H1 (cell line): ENCODE measurements around the gene CADM2. TPM values are rescaled to one million over a fixed set of nuclear protein-coding genes. Genes with fewer than 3 reads are reported as not detected.

Experiments
- CTCF ChIA-PET: fragments of 300-600 bp; sonication (Branson Sonifier 250); formaldehyde crosslinking; loops from one replicate; lab custom pipeline; 2021; ENCODE audit not compliant: partially characterized antibody; lab: Charles Lee
- POLR2A ChIA-PET: fragments of 300-600 bp; sonication (Branson Sonifier 250); formaldehyde crosslinking; loops from one replicate; lab custom pipeline; 2021; ENCODE audit warnings: inconsistent platforms; ENCODE audit not compliant: partially characterized antibody; lab: Charles Lee
- DNase-seq, 2 experiments: peaks; one replicate each; pipeline versions ENCODE4 v3.0.0 to v3.0.0-alpha.2; 2010 to 2022; ENCODE audit warnings: low spot score in 2 of 2, low read depth in 1 of 2, mixed read lengths in 1 of 2
- FAIRE-seq: peaks from 2 replicates; lab custom pipeline; 2011; peaks lifted over from hg19 to GRCh38; lab: Jason Lieb, UNC
- H2AFZ ChIP-seq: 2 replicates; pipeline ENCODE4 v1.8.1; 2012; ENCODE audit warnings: low read length, inconsistent platforms
- H2AK5ac ChIP-seq: 2 replicates; pipeline ENCODE4 v1.6.1; 2013; ENCODE audit warnings: low read depth, low read length
- H2BK120ac ChIP-seq: replicated peaks from 2 replicates; pipeline ENCODE3; 2013; ENCODE audit warnings: low read depth, low read length, inconsistent platforms
- H2BK12ac ChIP-seq: 2 replicates; pipeline ENCODE4 v1.6.1; 2013; ENCODE audit warnings: low read depth, low read length
- H2BK15ac ChIP-seq: 2 replicates; pipeline ENCODE4 v1.6.1; 2013; ENCODE audit warnings: low read length
- H2BK20ac ChIP-seq: 2 replicates; pipeline ENCODE4 v1.6.1; 2013; ENCODE audit warnings: low read length
- H2BK5ac ChIP-seq: 2 replicates; pipeline ENCODE4 v1.6.1; 2013; ENCODE audit warnings: low read depth, low read length
- H3K14ac ChIP-seq: 2 replicates; pipeline ENCODE4 v1.6.1; 2013; ENCODE audit warnings: inconsistent platforms; ENCODE audit not compliant: insufficient read length
- H3K18ac ChIP-seq: 2 replicates; pipeline ENCODE4 v1.6.1; 2013; ENCODE audit warnings: low read length; ENCODE audit errors: extremely low read depth
- H3K23ac ChIP-seq: 2 replicates; pipeline ENCODE4 v1.6.1; 2013; ENCODE audit warnings: inconsistent platforms; ENCODE audit not compliant: insufficient read length
- H3K23me2 ChIP-seq: 2 replicates; pipeline ENCODE4 v1.6.1; 2013; ENCODE audit warnings: low read depth, low read length
- H3K27ac ChIP-seq: 2 replicates; pipeline ENCODE4 v1.6.1; 2011; ENCODE audit warnings: low read depth, low read length, inconsistent platforms
- H3K27me3 ChIP-seq, 4 experiments: replicated peaks in 1 of 4; 1 replicate in 1 of 4; 2 replicates in 3 of 4; pipeline versions ENCODE4 v1.6.1 to v1.8.1; 2011 to 2013; ENCODE audit warnings: low read length in 3 of 4, mild to moderate bottlenecking in 3 of 4, inconsistent platforms in 2 of 4, mixed read lengths in 2 of 4, moderate library complexity in 1 of 4; ENCODE audit not compliant: control insufficient read depth in 3 of 4, insufficient read depth in 3 of 4; ENCODE audit errors: extremely low read depth in 1 of 4
- H3K36me3 ChIP-seq, 4 experiments: 2 replicates each; pipeline versions ENCODE4 v1.6.1 to v1.8.1; 2011 to 2013; ENCODE audit warnings: mild to moderate bottlenecking in 4 of 4, low read length in 3 of 4, moderate library complexity in 2 of 4, control low read depth in 1 of 4, inconsistent platforms in 1 of 4; ENCODE audit not compliant: insufficient read depth in 4 of 4, control insufficient read depth in 2 of 4
- H3K4ac ChIP-seq: replicated peaks from 2 replicates; pipeline ENCODE3; 2013; ENCODE audit warnings: low read length, low read depth, mixed read lengths, inconsistent platforms; ENCODE audit not compliant: insufficient read length
- H3K4me1 ChIP-seq, 4 experiments: replicated peaks in 1 of 4; 1 replicate in 1 of 4; 2 replicates in 3 of 4; pipeline versions ENCODE4 v1.6.1 to v1.8.1; 2011 to 2013; ENCODE audit warnings: low read length in 3 of 4, inconsistent platforms in 2 of 4, mixed read lengths in 1 of 4; ENCODE audit not compliant: insufficient read depth in 4 of 4, control insufficient read depth in 3 of 4
- H3K4me2 ChIP-seq, 2 experiments: 2 replicates each; pipeline versions ENCODE4 v1.6.1 to v1.8.1; 2011 to 2013; ENCODE audit warnings: low read depth in 2 of 2, low read length in 2 of 2, control low read depth in 1 of 2, inconsistent platforms in 1 of 2, mild to moderate bottlenecking in 1 of 2; ENCODE audit not compliant: insufficient read depth in 1 of 2
- H3K4me3 ChIP-seq, 4 experiments: fragments of 200-600, 300-600 bp in 1 of 4; sonication (generic), shearing (Covaris generic), sonication (Bioruptor Twin) in 1 of 4; 2 replicates each; pipeline versions ENCODE4 v1.5.1 to v1.8.1; 2011 to 2016; ENCODE audit warnings: low read length in 4 of 4, low read depth in 3 of 4, control low read depth in 2 of 4, inconsistent platforms in 2 of 4, mild to moderate bottlenecking in 2 of 4, mixed read lengths in 1 of 4, moderate library complexity in 1 of 4; ENCODE audit not compliant: insufficient read depth in 2 of 4; ENCODE audit errors: extremely low read depth in 1 of 4
- H3K56ac ChIP-seq: replicated peaks from 2 replicates; pipeline ENCODE3; 2013; ENCODE audit warnings: low read depth, mild to moderate bottlenecking, mixed read lengths, low read length, inconsistent platforms; ENCODE audit not compliant: insufficient read length
- H3K79me1 ChIP-seq: 2 replicates; pipeline ENCODE4 v1.6.1; 2013; ENCODE audit warnings: low read depth, low read length, control low read depth
- H3K79me2 ChIP-seq, 2 experiments: 2 replicates each; pipeline versions ENCODE4 v1.6.1 to v1.8.1; 2012 to 2013; ENCODE audit warnings: low read length in 2 of 2, mild to moderate bottlenecking in 2 of 2, inconsistent platforms in 1 of 2; ENCODE audit not compliant: insufficient read depth in 2 of 2, control insufficient read depth in 1 of 2
- H3K9ac ChIP-seq, 4 experiments: replicated peaks in 1 of 4; 1 replicate in 1 of 4; 2 replicates in 3 of 4; pipeline versions ENCODE4 v1.6.1 to v1.8.1; 2011 to 2013; ENCODE audit warnings: low read depth in 3 of 4, low read length in 3 of 4, control low read depth in 2 of 4, mild to moderate bottlenecking in 2 of 4, moderate library complexity in 2 of 4, inconsistent platforms in 1 of 4; ENCODE audit errors: extremely low read depth in 1 of 4
- H3K9me3 ChIP-seq, 2 experiments: 2 replicates each; pipeline versions ENCODE4 v1.6.1 to v1.8.1; 2012 to 2013; ENCODE audit warnings: mild to moderate bottlenecking in 2 of 2, moderate library complexity in 2 of 2, control low read depth in 1 of 2, inconsistent platforms in 1 of 2, low read depth in 1 of 2, low read length in 1 of 2, mixed read lengths in 1 of 2; ENCODE audit not compliant: insufficient read depth in 2 of 2
- H4K20me1 ChIP-seq, 2 experiments: replicated peaks in 1 of 2; 2 replicates each; pipeline versions ENCODE3 to v1.8.1; 2011 to 2013; ENCODE audit warnings: inconsistent platforms in 2 of 2, low read length in 2 of 2, mild to moderate bottlenecking in 1 of 2; ENCODE audit not compliant: insufficient read depth in 2 of 2, control insufficient read depth in 1 of 2
- H4K5ac ChIP-seq: 2 replicates; pipeline ENCODE4 v1.6.1; 2013; ENCODE audit warnings: low read length, low read depth, mixed read lengths, inconsistent platforms; ENCODE audit not compliant: insufficient read length
- H4K8ac ChIP-seq: 2 replicates; pipeline ENCODE4 v1.8.0; 2013; ENCODE audit warnings: mild to moderate bottlenecking, moderate library complexity, low read length, inconsistent platforms; ENCODE audit not compliant: insufficient read depth; ENCODE audit errors: extremely low read depth
- H4K91ac ChIP-seq: replicated peaks from 2 replicates; pipeline ENCODE3; 2013; ENCODE audit warnings: low read length, mixed read lengths, inconsistent platforms; ENCODE audit not compliant: insufficient read length
- ASH2L ChIP-seq: fragments of 200-600, 300-600 bp; sonication (generic); IDR thresholded peaks from one replicate; pipeline ENCODE4 v1.7.1; 2017; ENCODE audit warnings: low read length
- BACH1 ChIP-seq: IDR thresholded peaks from 2 replicates; pipeline ENCODE4 v1.6.1; 2012; ENCODE audit warnings: low read length, improper control_type of control experiment
- CBX5 ChIP-seq: fragments of 300-800, 300-1000 bp; sonication (generic); IDR thresholded peaks from 2 replicates; pipeline ENCODE4 v1.7.1; 2016; ENCODE audit warnings: antibody characterized with exemption, low read length, low read depth
- EP300 ChIP-seq, 2 experiments: IDR thresholded peaks; 1 replicate in 1 of 2; 2 replicates in 1 of 2; pipeline ENCODE4 v1.6.1; 2011 to 2012; ENCODE audit warnings: low read depth in 2 of 2, low read length in 2 of 2, mild to moderate bottlenecking in 2 of 2, borderline replicate concordance in 1 of 2, inconsistent platforms in 1 of 2, moderate library complexity in 1 of 2
- KDM4A ChIP-seq: IDR thresholded peaks from one replicate; pipeline ENCODE4 v1.7.1; 2012; ENCODE audit warnings: low read depth, mild to moderate bottlenecking, moderate library complexity, low read length, inconsistent platforms; ENCODE audit not compliant: severe bottlenecking
- POLR2AphosphoS5 ChIP-seq: IDR thresholded peaks from 2 replicates; pipeline ENCODE4 v1.6.1; 2011; ENCODE audit warnings: low read depth, low read length
- RNF2 ChIP-seq: fragments of 200-900, 300-1000 bp; sonication (generic); IDR thresholded peaks from 2 replicates; pipeline ENCODE4 v1.7.1; 2016; ENCODE audit warnings: borderline replicate concordance, low read depth, mild to moderate bottlenecking, antibody characterized with exemption, low read length; ENCODE audit not compliant: poor library complexity, severe bottlenecking; ENCODE audit errors: missing control alignments
- SP2 ChIP-seq: IDR thresholded peaks from 2 replicates; pipeline ENCODE4 v1.6.1; 2012; ENCODE audit warnings: mild to moderate bottlenecking, low read length, inconsistent platforms
- SP4 ChIP-seq: IDR thresholded peaks from 2 replicates; pipeline ENCODE4 v1.6.1; 2012; ENCODE audit warnings: low read length, inconsistent platforms
- SRF ChIP-seq: IDR thresholded peaks from 2 replicates; pipeline ENCODE4 v1.6.1; 2011; ENCODE audit warnings: mild to moderate bottlenecking, low read depth, low read length, moderate library complexity
- SUZ12 ChIP-seq: fragments of 200-600 bp; sonication (generic); IDR thresholded peaks from 2 replicates; pipeline ENCODE4 v1.6.1; 2012; ENCODE audit warnings: mild to moderate bottlenecking, inconsistent platforms, low read length, moderate library complexity, mixed read lengths
- TAF1 ChIP-seq: IDR thresholded peaks from 2 replicates; pipeline ENCODE4 v1.6.1; 2011; ENCODE audit warnings: mild to moderate bottlenecking, low read depth, low read length
- whole genome bisulfite sequencing, 2 experiments: shearing (Covaris generic) in 1 of 2; methylation state at CpG; one replicate each; pipeline versions ENCODE4 v1.1.6 to v1.1.7; 2013 to 2015; ENCODE audit warnings: low lambda C conversion rate in 2 of 2, mixed read lengths in 2 of 2, inconsistent platforms in 1 of 2, low coverage in 1 of 2, missing lambda C conversion rate in 1 of 2; ENCODE audit not compliant: insufficient replicate concordance in 2 of 2, insufficient coverage in 1 of 2, insufficient read length in 1 of 2; ENCODE audit errors: extremely low coverage in 1 of 2, missing lambda C conversion rate in 1 of 2; 5-methylcytosine and 5-hydroxymethylcytosine counted together
- polyA plus RNA-seq, 7 experiments: library from polyadenylated mRNA; depleted of rRNA in 3 of 7; stranded (reverse) in 5 of 7; unstranded in 2 of 7; fragments of >200 nt in 5 of 7; fragments of 200-250 nt in 2 of 7; gene quantifications; 1 replicate in 5 of 7; 2 replicates in 1 of 7; 4 replicates in 1 of 7; pipeline versions ENCODE4 v1.2.1 to v1.2.3, GENCODE V29; 2011 to 2013; ENCODE audit warnings: missing spikeins in 2 of 7, mixed read lengths in 2 of 7
- total RNA-seq: library from RNA; stranded (reverse); fragmentation: NEBNext Ultra II Directional; extraction: Animal tissue kit (Norgen Biotek cat#: 25700); gene quantifications from 2 replicates; pipeline ENCODE4 v1.2.1, GENCODE V29; 2021

The CADM2 gene
- total and polyA plus RNA-seq, 2 of the 8 experiments (the other 6 are each of a cell fraction or from before 2014, with no cell fraction given) = 14.9 to 20.9 TPM

GRCh38 chr3:85370341-85370740 lies 411.6 kb downstream of the CADM2 start:
- WGBS, 2 experiments = 96% methylated on average over 4 of the region's 4 CpGs; no CpG with 5 or more reads in 1 of the 2 experiments
- Histone ChIP-seq H4K91ac (no peak overlapping the region), H3K9ac (no peak overlapping the region), H2BK120ac (no peak overlapping the region), H3K9me3 (no peaks in the 10 kb centered on the region), H2BK15ac (no peak overlapping the region), H3K4me2 (no peak overlapping the region), H3K18ac (no peak overlapping the region), H3K14ac (no peak overlapping the region), H3K79me2 (no peaks in the 10 kb centered on the region), H3K4me1 (no peaks in the 10 kb centered on the region), H3K79me1 (no peaks in the 10 kb centered on the region), H3K27me3 (no peaks in the 10 kb centered on the region), H2BK12ac (no peak overlapping the region), H2BK20ac (no peak overlapping the region), H3K36me3 (no peaks in the 10 kb centered on the region), H4K8ac (no peak overlapping the region), H3K23ac (no peak overlapping the region), H4K5ac (no peak overlapping the region), H3K4ac (no peak overlapping the region), H2BK5ac (no peak overlapping the region), H4K20me1 (no peaks in the 10 kb centered on the region), H2AFZ (no peak overlapping the region), H3K27ac (no peak overlapping the region), H3K23me2 (no peaks in the 10 kb centered on the region), H3K56ac (no peak overlapping the region), H2AK5ac (no peak overlapping the region), H3K4me3 (no peak overlapping the region)
- POLR2A ChIA-PET = no interaction called here
- FAIRE-seq (no peak), DNase-seq (no peak)
- TF ChIP-seq RNF2 = no peak
- TF ChIP-seq CBX5 = no peak
- TF ChIP-seq SUZ12 = no peak
- TF ChIP-seq SP4 = no peak
- TF ChIP-seq SP2 = no peak
- no peak for TF ChIP-seq TAF1
- TF ChIP-seq KDM4A = no peak
- TF ChIP-seq ASH2L = no peak
- no peak for TF ChIP-seq BACH1
- no peak for TF ChIP-seq SRF
- no peak for TF ChIP-seq POLR2AphosphoS5
- no peak for TF ChIP-seq EP300 (IDR thresholded peaks at IDR 0.05; ENCODE audit: borderline replicate concordance in 1 of 2, low read depth in 2 of 2, low read length in 2 of 2)
- CTCF ChIA-PET = interaction anchor here (1.4 kb wide), 1 partner anchor 9 kb away, joined by 5 read pairs; no protein-coding TSS in a partner anchor
